HEK293 (cell line): ENCODE data around the gene MYMK.

ENCODE experiments used
- CTCF ChIA-PET: fragments of 350-600 bp; formaldehyde crosslinking; extraction: SDS; loops from one replicate; lab custom pipeline; 2021; ENCODE audit warnings: antibody characterized with exemption; lab: Yijun Ruan, JAX
- POLR2A ChIA-PET: fragments of 300-600 bp; formaldehyde crosslinking; extraction: SDS; loops from one replicate; lab custom pipeline; 2020; ENCODE audit warnings: antibody characterized with exemption, inconsistent platforms; lab: Yijun Ruan, JAX
- H3K27ac ChIP-seq: fragments of 200-500 bp; sonication (Bioruptor generic); 2 replicates; pipeline ENCODE4 v1.5.1; 2014; ENCODE audit warnings: low read depth, low read length, control low read depth, inconsistent platforms; ENCODE audit errors: extremely low read depth
- H3K36me3 ChIP-seq, 2 experiments: fragments of 200-500 bp in 1 of 2; sonication (Bioruptor generic) in 1 of 2; 1 replicate in 1 of 2; 2 replicates in 1 of 2; pipeline ENCODE4 v1.5.1; 2014 to 2017; ENCODE audit warnings: inconsistent platforms in 2 of 2, low read length in 2 of 2; ENCODE audit not compliant: control insufficient read depth in 2 of 2, insufficient read depth in 1 of 2
- H3K4me1 ChIP-seq: fragments of 200-500 bp; sonication (Bioruptor generic); 2 replicates; pipeline ENCODE4 v1.5.1; 2014; ENCODE audit warnings: mild to moderate bottlenecking, low read length, inconsistent platforms; ENCODE audit not compliant: control insufficient read depth, insufficient read depth
- H3K4me3 ChIP-seq: 2 replicates; pipeline ENCODE4 v1.5.1; 2011; ENCODE audit warnings: low read depth, mild to moderate bottlenecking, control low read depth, low read length, moderate library complexity
- H3K9me3 ChIP-seq: fragments of 200-500 bp; sonication (Bioruptor generic); 2 replicates; pipeline ENCODE4 v1.5.1; 2014; ENCODE audit warnings: low read depth, low read length, inconsistent platforms; ENCODE audit not compliant: control insufficient read depth, insufficient read depth
- BCL11B ChIP-seq: fragments of 450-650 bp; formaldehyde crosslinking; IDR thresholded peaks from 2 replicates; pipeline ENCODE4 v1.5.1; 2016; ENCODE audit warnings: low read depth, missing biosample characterization, missing genetic modification characterization
- GLIS1 ChIP-seq: fragments of 450-650 bp; formaldehyde crosslinking; IDR thresholded peaks from 2 replicates; pipeline ENCODE4 v1.5.1; 2016; ENCODE audit warnings: missing biosample characterization, missing genetic modification characterization
- GLIS2 ChIP-seq: fragments of 450-650 bp; formaldehyde crosslinking; IDR thresholded peaks from 2 replicates; pipeline ENCODE4 v1.5.1; 2016; ENCODE audit warnings: missing biosample characterization, missing genetic modification characterization
- INSM2 ChIP-seq: fragments of 450-650 bp; formaldehyde crosslinking; IDR thresholded peaks from 2 replicates; pipeline ENCODE4 v1.5.1; 2016; ENCODE audit warnings: missing biosample characterization, missing genetic modification characterization
- ZBTB20 ChIP-seq: fragments of 450-650 bp; formaldehyde crosslinking; IDR thresholded peaks from 2 replicates; pipeline ENCODE4 v1.5.1; 2016; ENCODE audit warnings: missing biosample characterization, missing genetic modification characterization
- ZBTB6 ChIP-seq: fragments of 450-650 bp; formaldehyde crosslinking; IDR thresholded peaks from 2 replicates; pipeline ENCODE4 v1.5.1; 2017; ENCODE audit warnings: missing biosample characterization, missing genetic modification characterization
- ZFP69B ChIP-seq: fragments of 450-650 bp; formaldehyde crosslinking; IDR thresholded peaks from 2 replicates; pipeline ENCODE4 v1.5.1; 2016; ENCODE audit warnings: missing biosample characterization, missing genetic modification characterization
- ZNF292 ChIP-seq: fragments of 450-650 bp; formaldehyde crosslinking; IDR thresholded peaks from 2 replicates; pipeline ENCODE4 v1.5.1; 2016; ENCODE audit warnings: low read depth, missing biosample characterization, missing genetic modification characterization, borderline replicate concordance
- ZNF558 ChIP-seq: fragments of 450-650 bp; formaldehyde crosslinking; IDR thresholded peaks from 2 replicates; pipeline ENCODE4 v1.5.1; 2016; ENCODE audit warnings: missing biosample characterization, missing genetic modification characterization
- ZNF596 ChIP-seq: fragments of 450-650 bp; IDR thresholded peaks from 2 replicates; pipeline ENCODE4 v1.5.0; 2018; ENCODE audit warnings: missing biosample characterization, mild to moderate bottlenecking, missing genetic modification characterization, moderate library complexity
- ZNF629 ChIP-seq: fragments of 450-650 bp; formaldehyde crosslinking; IDR thresholded peaks from 2 replicates; pipeline ENCODE4 v1.5.1; 2017; ENCODE audit warnings: missing biosample characterization, missing genetic modification characterization
- ZNF704 ChIP-seq: fragments of 450-650 bp; formaldehyde crosslinking; IDR thresholded peaks from 2 replicates; pipeline ENCODE4 v1.5.1; 2016; ENCODE audit warnings: missing biosample characterization, missing genetic modification characterization
- TF ChIP-seq, protein P1 (sequence below): fragments of 450-650 bp; formaldehyde crosslinking; IDR thresholded peaks from 2 replicates; pipeline ENCODE4 v1.5.1; 2016; ENCODE audit warnings: missing biosample characterization, missing genetic modification characterization
- TF ChIP-seq, protein P2 (sequence below): fragments of 450-650 bp; formaldehyde crosslinking; conservative IDR thresholded peaks from 2 replicates; pipeline ENCODE4 v1.5.1; 2016; ENCODE audit warnings: low read depth, missing biosample characterization, missing genetic modification characterization

The MYMK gene

GRCh38 chr9:133546287-133546680 lies 21.5 kb upstream of the MYMK start:
- H3K4me1 ChIP-seq: no peaks in the 10 kb centered on the region
- H3K36me3 ChIP-seq: no peaks in the 10 kb centered on the region
- no peaks in the 10 kb centered on the region for H3K9me3 ChIP-seq
- CTCF ChIA-PET: interaction anchor here (1.3 kb wide), 1 partner anchor 14 kb away, joined by 3 read pairs; no protein-coding TSS in a partner anchor
- TF ChIP-seq GLIS2 (tag by site-specific recombination) (no peak), ZNF704 (no peak), INSM2 (tag by site-specific recombination) (no peak), BCL11B (tag by site-specific recombination) (no peak), GLIS1 (no peak), ZBTB6 (tag by site-specific recombination) (no peak), ZNF629 (no peak), ZFP69B (tag by site-specific recombination) (no peak), ZBTB20 (no peak), ZNF596 (tag by site-specific recombination) (no peak), ZNF292 (tag by site-specific recombination) (no peak), ZNF558 (tag by site-specific recombination) (no peak)
- TF ChIP-seq, protein P1, sequence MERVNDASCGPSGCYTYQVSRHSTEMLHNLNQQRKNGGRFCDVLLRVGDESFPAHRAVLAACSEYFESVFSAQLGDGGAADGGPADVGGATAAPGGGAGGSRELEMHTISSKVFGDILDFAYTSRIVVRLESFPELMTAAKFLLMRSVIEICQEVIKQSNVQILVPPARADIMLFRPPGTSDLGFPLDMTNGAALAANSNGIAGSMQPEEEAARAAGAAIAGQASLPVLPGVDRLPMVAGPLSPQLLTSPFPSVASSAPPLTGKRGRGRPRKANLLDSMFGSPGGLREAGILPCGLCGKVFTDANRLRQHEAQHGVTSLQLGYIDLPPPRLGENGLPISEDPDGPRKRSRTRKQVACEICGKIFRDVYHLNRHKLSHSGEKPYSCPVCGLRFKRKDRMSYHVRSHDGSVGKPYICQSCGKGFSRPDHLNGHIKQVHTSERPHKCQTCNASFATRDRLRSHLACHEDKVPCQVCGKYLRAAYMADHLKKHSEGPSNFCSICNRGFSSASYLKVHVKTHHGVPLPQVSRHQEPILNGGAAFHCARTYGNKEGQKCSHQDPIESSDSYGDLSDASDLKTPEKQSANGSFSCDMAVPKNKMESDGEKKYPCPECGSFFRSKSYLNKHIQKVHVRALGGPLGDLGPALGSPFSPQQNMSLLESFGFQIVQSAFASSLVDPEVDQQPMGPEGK (tag by site-specific recombination): no peak
- TF ChIP-seq, protein P2, sequence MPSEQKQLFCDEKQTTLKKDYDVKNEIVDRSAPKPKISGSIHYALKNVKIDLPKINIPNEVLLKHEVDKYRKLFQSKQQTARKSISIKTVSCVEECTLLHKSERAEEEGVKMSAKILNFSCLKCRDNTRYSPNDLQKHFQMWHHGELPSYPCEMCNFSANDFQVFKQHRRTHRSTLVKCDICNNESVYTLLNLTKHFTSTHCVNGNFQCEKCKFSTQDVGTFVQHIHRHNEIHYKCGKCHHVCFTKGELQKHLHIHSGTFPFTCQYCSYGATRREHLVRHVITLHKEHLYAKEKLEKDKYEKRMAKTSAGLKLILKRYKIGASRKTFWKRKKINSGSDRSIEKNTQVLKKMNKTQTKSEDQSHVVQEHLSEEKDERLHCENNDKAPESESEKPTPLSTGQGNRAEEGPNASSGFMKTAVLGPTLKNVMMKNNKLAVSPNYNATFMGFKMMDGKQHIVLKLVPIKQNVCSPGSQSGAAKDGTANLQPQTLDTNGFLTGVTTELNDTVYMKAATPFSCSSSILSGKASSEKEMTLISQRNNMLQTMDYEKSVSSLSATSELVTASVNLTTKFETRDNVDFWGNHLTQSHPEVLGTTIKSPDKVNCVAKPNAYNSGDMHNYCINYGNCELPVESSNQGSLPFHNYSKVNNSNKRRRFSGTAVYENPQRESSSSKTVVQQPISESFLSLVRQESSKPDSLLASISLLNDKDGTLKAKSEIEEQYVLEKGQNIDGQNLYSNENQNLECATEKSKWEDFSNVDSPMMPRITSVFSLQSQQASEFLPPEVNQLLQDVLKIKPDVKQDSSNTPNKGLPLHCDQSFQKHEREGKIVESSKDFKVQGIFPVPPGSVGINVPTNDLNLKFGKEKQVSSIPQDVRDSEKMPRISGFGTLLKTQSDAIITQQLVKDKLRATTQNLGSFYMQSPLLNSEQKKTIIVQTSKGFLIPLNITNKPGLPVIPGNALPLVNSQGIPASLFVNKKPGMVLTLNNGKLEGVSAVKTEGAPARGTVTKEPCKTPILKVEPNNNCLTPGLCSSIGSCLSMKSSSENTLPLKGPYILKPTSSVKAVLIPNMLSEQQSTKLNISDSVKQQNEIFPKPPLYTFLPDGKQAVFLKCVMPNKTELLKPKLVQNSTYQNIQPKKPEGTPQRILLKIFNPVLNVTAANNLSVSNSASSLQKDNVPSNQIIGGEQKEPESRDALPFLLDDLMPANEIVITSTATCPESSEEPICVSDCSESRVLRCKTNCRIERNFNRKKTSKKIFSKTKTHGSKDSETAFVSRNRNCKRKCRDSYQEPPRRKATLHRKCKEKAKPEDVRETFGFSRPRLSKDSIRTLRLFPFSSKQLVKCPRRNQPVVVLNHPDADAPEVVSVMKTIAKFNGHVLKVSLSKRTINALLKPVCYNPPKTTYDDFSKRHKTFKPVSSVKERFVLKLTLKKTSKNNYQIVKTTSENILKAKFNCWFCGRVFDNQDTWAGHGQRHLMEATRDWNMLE: no peak
- no peak overlapping the region for H3K4me3 ChIP-seq
- H3K27ac ChIP-seq: no peak overlapping the region
- POLR2A ChIA-PET: no interaction called here
